PC-3 (cell line): Measurements from ENCODE around the gene RCOR1.

Experiments used
- EZH2 ChIP-seq: fragments of 300-600 bp; sonication (generic); IDR thresholded peaks from one replicate; pipeline ENCODE4 v1.6.1; 2017; ENCODE audit warnings: antibody characterized with exemption, mild to moderate bottlenecking, low read length; ENCODE audit not compliant: unreplicated experiment
- TF ChIP-seq, protein P1 (sequence below): fragments of 300-600 bp; sonication (generic); conservative IDR thresholded peaks from 2 replicates; pipeline ENCODE4 v1.5.1; 2017; ENCODE audit warnings: antibody characterized with exemption, low read depth, mild to moderate bottlenecking, low read length

DNA sequence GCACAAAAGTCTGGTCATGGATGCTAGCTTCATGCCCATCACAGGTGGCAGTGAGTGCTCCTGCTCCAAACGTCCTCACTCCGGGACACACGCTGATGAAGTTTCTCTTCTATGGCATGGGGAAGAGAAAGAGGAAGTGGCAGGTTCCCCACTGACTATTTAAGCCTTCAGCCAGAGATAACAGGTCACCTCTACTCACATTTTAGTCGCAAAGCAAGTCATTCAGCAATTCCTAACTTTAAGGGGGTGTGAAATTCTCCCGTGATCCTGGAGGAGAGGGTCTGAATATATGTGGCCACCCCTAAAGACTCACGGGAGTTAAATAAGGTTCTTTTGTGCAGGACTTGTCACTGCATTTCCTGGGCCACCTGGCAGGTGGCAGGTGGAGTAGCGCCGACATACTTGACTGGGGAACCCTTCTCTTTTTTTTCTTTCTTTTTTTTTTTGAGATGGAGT, 18.8 kb upstream of the RCOR1 start:
- TF ChIP-seq, protein P1, sequence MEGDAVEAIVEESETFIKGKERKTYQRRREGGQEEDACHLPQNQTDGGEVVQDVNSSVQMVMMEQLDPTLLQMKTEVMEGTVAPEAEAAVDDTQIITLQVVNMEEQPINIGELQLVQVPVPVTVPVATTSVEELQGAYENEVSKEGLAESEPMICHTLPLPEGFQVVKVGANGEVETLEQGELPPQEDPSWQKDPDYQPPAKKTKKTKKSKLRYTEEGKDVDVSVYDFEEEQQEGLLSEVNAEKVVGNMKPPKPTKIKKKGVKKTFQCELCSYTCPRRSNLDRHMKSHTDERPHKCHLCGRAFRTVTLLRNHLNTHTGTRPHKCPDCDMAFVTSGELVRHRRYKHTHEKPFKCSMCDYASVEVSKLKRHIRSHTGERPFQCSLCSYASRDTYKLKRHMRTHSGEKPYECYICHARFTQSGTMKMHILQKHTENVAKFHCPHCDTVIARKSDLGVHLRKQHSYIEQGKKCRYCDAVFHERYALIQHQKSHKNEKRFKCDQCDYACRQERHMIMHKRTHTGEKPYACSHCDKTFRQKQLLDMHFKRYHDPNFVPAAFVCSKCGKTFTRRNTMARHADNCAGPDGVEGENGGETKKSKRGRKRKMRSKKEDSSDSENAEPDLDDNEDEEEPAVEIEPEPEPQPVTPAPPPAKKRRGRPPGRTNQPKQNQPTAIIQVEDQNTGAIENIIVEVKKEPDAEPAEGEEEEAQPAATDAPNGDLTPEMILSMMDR: no peak
- TF ChIP-seq EZH2: no peak
